A549 (cell line): ENCODE results near the gene RBSN.

Source experiments
- EP300 ChIP-seq, 2 experiments: fragments of >200 bp; sonication (Bioruptor Twin); formaldehyde crosslinking; IDR thresholded peaks; 2 replicates in 1 of 2; 3 replicates in 1 of 2; pipeline ENCODE4 v1.6.1; 2016 to 2017
- KDM5A ChIP-seq: fragments of 200-600 bp; sonication (generic); IDR thresholded peaks from 2 replicates; pipeline ENCODE4 v1.6.1; 2016; ENCODE audit warnings: antibody characterized with exemption, mild to moderate bottlenecking
- MAFK ChIP-seq: fragments of 450-650 bp; IDR thresholded peaks from 2 replicates; pipeline ENCODE4 v1.6.1; 2014; ENCODE audit not compliant: partially characterized antibody
- POLR2A ChIP-seq: IDR thresholded peaks from 2 replicates; pipeline ENCODE4 v1.6.1; 2012; ENCODE audit warnings: mild to moderate bottlenecking, low read length
- RFX5 ChIP-seq: fragments of 450-650 bp; IDR thresholded peaks from 2 replicates; pipeline ENCODE4 v1.7.1; 2014; ENCODE audit warnings: antibody characterized with exemption, mild to moderate bottlenecking, moderate library complexity
- TF ChIP-seq, protein P1 (sequence below): IDR thresholded peaks from 2 replicates; pipeline ENCODE4 v1.6.1; 2012; ENCODE audit warnings: low read depth, borderline replicate concordance
- TF ChIP-seq, protein P2 (sequence below): IDR thresholded peaks from 2 replicates; pipeline ENCODE4 v1.6.1; 2012
- TF ChIP-seq, protein P3 (sequence below): fragments of >200 bp; sonication (Bioruptor Twin); formaldehyde crosslinking; IDR thresholded peaks from 3 replicates; pipeline ENCODE4 v1.5.1; 2016
- TF ChIP-seq, protein P4 (sequence below): fragments of 200-600 bp; sonication (generic); IDR thresholded peaks from 2 replicates; pipeline ENCODE4 v1.6.1; 2016; ENCODE audit warnings: antibody characterized with exemption, mild to moderate bottlenecking, moderate library complexity

DNA sequence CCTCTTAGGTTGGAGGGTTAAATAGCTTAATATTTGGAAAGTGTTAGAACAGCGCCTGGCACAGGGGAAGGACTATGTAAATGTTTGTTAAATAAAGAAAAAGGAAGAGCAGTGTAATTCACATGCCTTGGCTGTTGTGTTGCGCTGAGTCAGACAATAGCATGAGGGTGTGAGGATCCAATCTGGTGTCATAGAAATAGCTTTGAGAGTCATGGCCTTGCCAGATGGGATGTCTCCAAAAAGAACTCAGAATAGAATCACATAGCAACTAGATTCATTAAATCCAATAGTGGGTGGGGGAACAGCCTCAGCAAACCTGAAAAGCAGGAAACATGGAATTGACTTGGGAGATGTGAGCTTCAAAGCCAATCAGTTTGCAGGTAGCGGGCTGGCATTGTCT lies 3.9 kb upstream of the RBSN start:
- TF ChIP-seq, protein P1, sequence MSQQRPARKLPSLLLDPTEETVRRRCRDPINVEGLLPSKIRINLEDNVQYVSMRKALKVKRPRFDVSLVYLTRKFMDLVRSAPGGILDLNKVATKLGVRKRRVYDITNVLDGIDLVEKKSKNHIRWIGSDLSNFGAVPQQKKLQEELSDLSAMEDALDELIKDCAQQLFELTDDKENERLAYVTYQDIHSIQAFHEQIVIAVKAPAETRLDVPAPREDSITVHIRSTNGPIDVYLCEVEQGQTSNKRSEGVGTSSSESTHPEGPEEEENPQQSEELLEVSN = no peak
- TF ChIP-seq, protein P2, sequence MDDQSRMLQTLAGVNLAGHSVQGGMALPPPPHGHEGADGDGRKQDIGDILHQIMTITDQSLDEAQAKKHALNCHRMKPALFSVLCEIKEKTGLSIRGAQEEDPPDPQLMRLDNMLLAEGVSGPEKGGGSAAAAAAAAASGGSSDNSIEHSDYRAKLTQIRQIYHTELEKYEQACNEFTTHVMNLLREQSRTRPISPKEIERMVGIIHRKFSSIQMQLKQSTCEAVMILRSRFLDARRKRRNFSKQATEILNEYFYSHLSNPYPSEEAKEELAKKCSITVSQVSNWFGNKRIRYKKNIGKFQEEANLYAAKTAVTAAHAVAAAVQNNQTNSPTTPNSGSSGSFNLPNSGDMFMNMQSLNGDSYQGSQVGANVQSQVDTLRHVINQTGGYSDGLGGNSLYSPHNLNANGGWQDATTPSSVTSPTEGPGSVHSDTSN = no peak
- TF ChIP-seq, protein P3, sequence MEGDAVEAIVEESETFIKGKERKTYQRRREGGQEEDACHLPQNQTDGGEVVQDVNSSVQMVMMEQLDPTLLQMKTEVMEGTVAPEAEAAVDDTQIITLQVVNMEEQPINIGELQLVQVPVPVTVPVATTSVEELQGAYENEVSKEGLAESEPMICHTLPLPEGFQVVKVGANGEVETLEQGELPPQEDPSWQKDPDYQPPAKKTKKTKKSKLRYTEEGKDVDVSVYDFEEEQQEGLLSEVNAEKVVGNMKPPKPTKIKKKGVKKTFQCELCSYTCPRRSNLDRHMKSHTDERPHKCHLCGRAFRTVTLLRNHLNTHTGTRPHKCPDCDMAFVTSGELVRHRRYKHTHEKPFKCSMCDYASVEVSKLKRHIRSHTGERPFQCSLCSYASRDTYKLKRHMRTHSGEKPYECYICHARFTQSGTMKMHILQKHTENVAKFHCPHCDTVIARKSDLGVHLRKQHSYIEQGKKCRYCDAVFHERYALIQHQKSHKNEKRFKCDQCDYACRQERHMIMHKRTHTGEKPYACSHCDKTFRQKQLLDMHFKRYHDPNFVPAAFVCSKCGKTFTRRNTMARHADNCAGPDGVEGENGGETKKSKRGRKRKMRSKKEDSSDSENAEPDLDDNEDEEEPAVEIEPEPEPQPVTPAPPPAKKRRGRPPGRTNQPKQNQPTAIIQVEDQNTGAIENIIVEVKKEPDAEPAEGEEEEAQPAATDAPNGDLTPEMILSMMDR = no peak
- TF ChIP-seq POLR2A (no peak), MAFK (no peak), RFX5 (no peak), EP300 (IDR thresholded peaks at IDR 0.05) (no peak), KDM5A (no peak)
- TF ChIP-seq, protein P4, sequence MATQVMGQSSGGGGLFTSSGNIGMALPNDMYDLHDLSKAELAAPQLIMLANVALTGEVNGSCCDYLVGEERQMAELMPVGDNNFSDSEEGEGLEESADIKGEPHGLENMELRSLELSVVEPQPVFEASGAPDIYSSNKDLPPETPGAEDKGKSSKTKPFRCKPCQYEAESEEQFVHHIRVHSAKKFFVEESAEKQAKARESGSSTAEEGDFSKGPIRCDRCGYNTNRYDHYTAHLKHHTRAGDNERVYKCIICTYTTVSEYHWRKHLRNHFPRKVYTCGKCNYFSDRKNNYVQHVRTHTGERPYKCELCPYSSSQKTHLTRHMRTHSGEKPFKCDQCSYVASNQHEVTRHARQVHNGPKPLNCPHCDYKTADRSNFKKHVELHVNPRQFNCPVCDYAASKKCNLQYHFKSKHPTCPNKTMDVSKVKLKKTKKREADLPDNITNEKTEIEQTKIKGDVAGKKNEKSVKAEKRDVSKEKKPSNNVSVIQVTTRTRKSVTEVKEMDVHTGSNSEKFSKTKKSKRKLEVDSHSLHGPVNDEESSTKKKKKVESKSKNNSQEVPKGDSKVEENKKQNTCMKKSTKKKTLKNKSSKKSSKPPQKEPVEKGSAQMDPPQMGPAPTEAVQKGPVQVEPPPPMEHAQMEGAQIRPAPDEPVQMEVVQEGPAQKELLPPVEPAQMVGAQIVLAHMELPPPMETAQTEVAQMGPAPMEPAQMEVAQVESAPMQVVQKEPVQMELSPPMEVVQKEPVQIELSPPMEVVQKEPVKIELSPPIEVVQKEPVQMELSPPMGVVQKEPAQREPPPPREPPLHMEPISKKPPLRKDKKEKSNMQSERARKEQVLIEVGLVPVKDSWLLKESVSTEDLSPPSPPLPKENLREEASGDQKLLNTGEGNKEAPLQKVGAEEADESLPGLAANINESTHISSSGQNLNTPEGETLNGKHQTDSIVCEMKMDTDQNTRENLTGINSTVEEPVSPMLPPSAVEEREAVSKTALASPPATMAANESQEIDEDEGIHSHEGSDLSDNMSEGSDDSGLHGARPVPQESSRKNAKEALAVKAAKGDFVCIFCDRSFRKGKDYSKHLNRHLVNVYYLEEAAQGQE = no peak
